HCT116 (cell line): ENCODE results near the gene PPP1R1B. TPM values are rescaled to one million over a fixed set of nuclear protein-coding genes. Genes with fewer than 3 reads are reported as not detected.
A peak's percentile ranks its signal among the peaks of the same experiment; 100 is the strongest.

ENCODE experiments used
- ATAC-seq: fragments of 200-7000 bp; cut with Tn5 transposase; 2 replicates; pipeline ENCODE4 v1.9.1; 2020; ENCODE audit warnings: mild to moderate bottlenecking, moderate library complexity
- BruUV-seq: library from RNA; stranded (reverse); fragments of 400-500 nt; replicated peaks from 2 replicates; lab custom pipeline; 2021; lab: Mats Ljungman, UMichigan
- CTCF ChIA-PET: fragments of 300-600 bp; sonication (Branson Sonifier 250); formaldehyde crosslinking; loops from one replicate; lab custom pipeline; 2021; ENCODE audit warnings: antibody characterized with exemption; lab: Charles Lee
- POLR2A ChIA-PET: fragments of 300-600, 350-600 bp; sonication (Branson Sonifier 250); formaldehyde crosslinking; loops from one replicate; lab custom pipeline; 2021; ENCODE audit warnings: antibody characterized with exemption; lab: Charles Lee
- RAD21 ChIA-PET, 2 experiments: fragments of 300-600 bp; sonication (Branson Sonifier 250); formaldehyde crosslinking; loops; one replicate each; lab custom pipeline; 2023; ENCODE audit warnings: low total read pairs in 2 of 2; ENCODE audit not compliant: uncharacterized antibody in 2 of 2, unreplicated experiment in 2 of 2, low non-redundant PET in 1 of 2; lab: Charles Lee
- DNase-seq: peaks from one replicate; pipeline ENCODE4 v3.0.0-alpha.2; 2010; ENCODE audit warnings: low read depth, low spot score
- H2AFZ ChIP-seq: fragments of 200-600 bp; shearing (Covaris generic), sonication (generic); 2 replicates; pipeline ENCODE4 v1.6.1; 2017; ENCODE audit warnings: low read depth, mixed run types, mixed read lengths, antibody characterized with exemption, low read length; ENCODE audit not compliant: poor library complexity, severe bottlenecking
- H3K27ac ChIP-seq: 2 replicates; pipeline ENCODE4 v1.5.1; 2012; ENCODE audit warnings: low read depth, low read length
- H3K27me3 ChIP-seq: fragments of 200-600 bp; sonication (generic); 2 replicates; pipeline ENCODE4 v1.6.1; 2016; ENCODE audit warnings: mixed run types, low read length, mixed read lengths; ENCODE audit not compliant: insufficient read depth
- H3K36me3 ChIP-seq, 2 experiments: fragments of 200-500 bp in 1 of 2; fragments of 200-600 bp in 1 of 2; sonication (Bioruptor generic) in 1 of 2; sonication (generic) in 1 of 2; 2 replicates each; pipeline versions ENCODE4 v1.5.1 to v1.6.1; 2014 to 2016; ENCODE audit warnings: low read length in 2 of 2, inconsistent platforms in 1 of 2, mixed read lengths in 1 of 2, mixed run types in 1 of 2; ENCODE audit not compliant: insufficient read depth in 2 of 2, control insufficient read depth in 1 of 2
- H3K4me1 ChIP-seq, 2 experiments: fragments of 200-600 bp in 1 of 2; sonication (generic) in 1 of 2; 2 replicates each; pipeline versions ENCODE4 v1.5.1 to v1.6.1; 2012 to 2017; ENCODE audit warnings: low read length in 2 of 2, inconsistent platforms in 1 of 2, mild to moderate bottlenecking in 1 of 2, mixed read lengths in 1 of 2, mixed run types in 1 of 2, moderate library complexity in 1 of 2; ENCODE audit not compliant: insufficient read depth in 2 of 2, control insufficient read depth in 1 of 2
- H3K4me2 ChIP-seq: fragments of 200-600 bp; sonication (generic); 2 replicates; pipeline ENCODE4 v1.6.1; 2017; ENCODE audit warnings: mixed run types, low read length, mixed read lengths
- H3K4me3 ChIP-seq, 2 experiments: fragments of 200-600 bp in 1 of 2; sonication (generic) in 1 of 2; replicated peaks in 1 of 2; 2 replicates each; pipeline ENCODE4 v1.5.1; 2011 to 2016; ENCODE audit warnings: low read length in 2 of 2, control low read depth in 1 of 2, low read depth in 1 of 2, mild to moderate bottlenecking in 1 of 2, mixed read lengths in 1 of 2, mixed run types in 1 of 2
- H3K79me2 ChIP-seq: fragments of 200-600 bp; sonication (generic); 2 replicates; pipeline ENCODE4 v1.6.1; 2017; ENCODE audit warnings: mild to moderate bottlenecking, mixed run types, low read length, moderate library complexity, mixed read lengths; ENCODE audit not compliant: insufficient read depth
- H3K9ac ChIP-seq: fragments of 200-600 bp; sonication (generic); 2 replicates; pipeline ENCODE4 v1.6.1; 2016; ENCODE audit warnings: low read length, mixed read lengths
- H3K9me2 ChIP-seq: fragments of 200-600 bp; sonication (generic), shearing (Covaris generic); 2 replicates; pipeline ENCODE4 v1.6.1; 2017; ENCODE audit warnings: mixed run types, mild to moderate bottlenecking, moderate library complexity; ENCODE audit not compliant: insufficient read depth
- H3K9me3 ChIP-seq, 2 experiments: fragments of 200-500 bp in 1 of 2; fragments of 200-600 bp in 1 of 2; sonication (Bioruptor generic) in 1 of 2; sonication (generic) in 1 of 2; 2 replicates each; pipeline ENCODE4 v1.6.1; 2014 to 2017; ENCODE audit warnings: low read length in 2 of 2, mixed read lengths in 2 of 2, inconsistent platforms in 1 of 2, low read depth in 1 of 2, mild to moderate bottlenecking in 1 of 2, mixed run types in 1 of 2, moderate library complexity in 1 of 2; ENCODE audit not compliant: control insufficient read depth in 1 of 2, insufficient read depth in 1 of 2
- H4K20me1 ChIP-seq: fragments of 200-600 bp; sonication (generic), shearing (Covaris generic); 2 replicates; pipeline ENCODE4 v1.6.1; 2017; ENCODE audit warnings: mixed run types, mild to moderate bottlenecking, moderate library complexity; ENCODE audit not compliant: insufficient read depth
- CBX3 ChIP-seq: IDR thresholded peaks from 2 replicates; pipeline ENCODE4 v1.6.1; 2012; ENCODE audit warnings: low read depth
- CEBPB ChIP-seq: IDR thresholded peaks from 2 replicates; pipeline ENCODE4 v1.6.1; 2012; ENCODE audit warnings: low read depth
- EGR1 ChIP-seq: IDR thresholded peaks from 2 replicates; pipeline ENCODE4 v1.6.1; 2012; ENCODE audit warnings: low read depth
- ELF1 ChIP-seq: IDR thresholded peaks from 2 replicates; pipeline ENCODE4 v1.6.1; 2012; ENCODE audit warnings: low read depth, borderline replicate concordance
- EZH2phosphoT487 ChIP-seq: fragments of 200-600 bp; IDR thresholded peaks from 2 replicates; pipeline ENCODE4 v1.6.1; 2018; ENCODE audit warnings: antibody characterized with exemption, borderline replicate concordance
- FOSL1 ChIP-seq: IDR thresholded peaks from 2 replicates; pipeline ENCODE4 v1.6.1; 2012; ENCODE audit warnings: low read depth
- JUND ChIP-seq: IDR thresholded peaks from 2 replicates; pipeline ENCODE4 v1.6.1; 2012
- MAX ChIP-seq: IDR thresholded peaks from 2 replicates; pipeline ENCODE4 v1.6.1; 2012
- POLR2AphosphoS5 ChIP-seq: IDR thresholded peaks from 2 replicates; pipeline ENCODE4 v1.6.1; 2011; ENCODE audit warnings: mild to moderate bottlenecking, low read depth, low read length, moderate library complexity
- RAD21 ChIP-seq: IDR thresholded peaks from 2 replicates; pipeline ENCODE4 v1.6.1; 2012; ENCODE audit warnings: low read depth, mild to moderate bottlenecking
- SIN3A ChIP-seq: IDR thresholded peaks from 2 replicates; pipeline ENCODE4 v1.6.1; 2012; ENCODE audit warnings: low read depth
- SP1 ChIP-seq: IDR thresholded peaks from 2 replicates; pipeline ENCODE4 v1.6.1; 2012; ENCODE audit warnings: low read depth
- SRF ChIP-seq: IDR thresholded peaks from 2 replicates; pipeline ENCODE4 v1.6.1; 2012; ENCODE audit warnings: low read depth
- TCF7L2 ChIP-seq: IDR thresholded peaks from 2 replicates; pipeline ENCODE4 v1.7.0; 2011; ENCODE audit warnings: borderline replicate concordance, inconsistent platforms; ENCODE audit not compliant: insufficient read depth, insufficient read length; ENCODE audit errors: extremely low read depth
- ZFX ChIP-seq: fragments of 450-650 bp; IDR thresholded peaks from 2 replicates; pipeline ENCODE4 v1.6.1; 2017
- ZNF274 ChIP-seq: fragments of 200-500 bp; sonication (Bioruptor generic); IDR thresholded peaks from 2 replicates; pipeline ENCODE4 v1.6.1; 2014; ENCODE audit warnings: mild to moderate bottlenecking, low read depth, low read length, inconsistent platforms
- intact Hi-C: fragments of 100-400 bp; cut with micrococcal nuclease; formaldehyde crosslinking; loops from 2 replicates; pipeline ENCODE4 v1.10.0; 2022
- total RNA-seq: library from RNA; stranded (reverse); gene quantifications from one replicate; pipeline ENCODE4 v1.2.1, GENCODE V29; 2021; ENCODE audit not compliant: unreplicated experiment

Gene PPP1R1B
- total RNA-seq, 1 experiment from 2014 or later: 0.49 TPM

- TF ChIP-seq MAX (peak; percentile 98), CBX3 (peak; percentile 90; the same call in 1 of the 2 replicates), EGR1 (no peak)
- TF ChIP-seq, all 23 proteins: peak for 5
Observed at GRCh38 chr17:39650121-39650579, 23.4 kb downstream of the PPP1R1B start (continued).

GRCh38 chr17:39651923-39652586 lies 25.3 kb downstream of the PPP1R1B start:
- DNase-seq: no peak
- BruUV-seq: no TSS peak
- Histone ChIP-seq H2AFZ (no peak overlapping the region), H3K27me3 (no peaks in the 10 kb centered on the region), H3K36me3 (no peaks in the 10 kb centered on the region; a peak in 1 of 4 replicates), H3K4me2 (no peak overlapping the region), H3K27ac (no peak overlapping the region), H3K9me2 (no peaks in the 10 kb centered on the region), H4K20me1 (no peaks in the 10 kb centered on the region), H3K9me3 (no peaks in the 10 kb centered on the region), H3K9ac (no peak overlapping the region), H3K4me1 (peaks cover 13 to 56% of the 10 kb centered on the region in 2 experiments), H3K4me3 (no peak overlapping the region), H3K79me2 (peaks cover 7% of the 10 kb centered on the region; the same call in 1 of the 2 replicates)
- no peak for TF ChIP-seq JUND
- no peak for TF ChIP-seq CBX3
- TF ChIP-seq SRF: no peak
- TF ChIP-seq TCF7L2: no peak
- TF ChIP-seq CEBPB: no peak
- TF ChIP-seq SP1: no peak
- TF ChIP-seq SIN3A: no peak
- TF ChIP-seq ZFX: no peak
- TF ChIP-seq MAX: no peak
- TF ChIP-seq FOSL1: no peak
- TF ChIP-seq RAD21: no peak
- no peak for TF ChIP-seq POLR2AphosphoS5
- no peak for TF ChIP-seq ELF1
- no peak for TF ChIP-seq ZNF274
- no peak for TF ChIP-seq EZH2phosphoT487
- intact Hi-C loops: no loop called here
- ChIA-PET RAD21 (interaction anchor here in 1 of 2 experiments (1.5 kb wide), 1 partner anchor 30 kb away, joined by 3 read pairs; no protein-coding TSS in a partner anchor), POLR2A (interaction anchor here (1.3 kb wide), 1 partner anchor 9 kb away, joined by 3 read pairs; no protein-coding TSS in a partner anchor), CTCF (interaction anchor here (1.4 to 3.6 kb wide), 9 partner anchors 14 to 104 kb away, joined by 4 to 30 read pairs (median 9); no protein-coding TSS in a partner anchor)
- ATAC-seq: no peak
